Measurements from ENCODE around the gene PTOV1.
"Not testable (repeated sequence)": the region's sequence is repeated elsewhere in the genome, so short reads cannot be mapped to it uniquely, and the experiment has no call there.

Gene PTOV1

GRCh38 chr19:49817964-49818648, 32.9 kb upstream of the PTOV1 start, which contains the start of gene MED25:
Gene MED25 (plus strand): TSS chr19:49818289. CDS start chr19:49818342, 53 bp downstream.
- peak; percentile 64 to 68 for DNase-seq (ENCODE audit: low read depth in 2 of 2)

- no peak for DNase-seq (ENCODE audit: low read depth in 2 of 2)
Measured at GRCh38 chr19:49818649-49819370, 32.1 kb upstream of the PTOV1 start.

GRCh38 chr19:49819452-49820115, 31.4 kb upstream of the PTOV1 start:
- DNase-seq (ENCODE audit: low read depth in 2 of 2) = not testable (repeated sequence)

- DNase-seq (ENCODE audit: low read depth in 2 of 2) = no peak
Measured at GRCh38 chr19:49820125-49820524, 30.8 kb upstream of the PTOV1 start.

- DNase-seq (ENCODE audit: low read depth in 2 of 2) = no peak
Measured at GRCh38 chr19:49823472-49823871, 27.5 kb upstream of the PTOV1 start.

GRCh38 chr19:49824662-49825061, 26.3 kb upstream of the PTOV1 start:
- no peak for DNase-seq (ENCODE audit: low read depth in 2 of 2)

- DNase-seq (ENCODE audit: low read depth in 2 of 2) = no peak
Measured at GRCh38 chr19:49827034-49827433, 23.9 kb upstream of the PTOV1 start.

GRCh38 chr19:49829200-49829599, 21.8 kb upstream of the PTOV1 start:
- DNase-seq (ENCODE audit: low read depth in 2 of 2) = no peak

- no peak for DNase-seq (ENCODE audit: low read depth in 2 of 2)
Measured at GRCh38 chr19:49829721-49830120, 21.2 kb upstream of the PTOV1 start.

GRCh38 chr19:49830766-49831165, 20.2 kb upstream of the PTOV1 start:
- no peak for DNase-seq (ENCODE audit: low read depth in 2 of 2)

GRCh38 chr19:49831592-49831991, 19.4 kb upstream of the PTOV1 start:
- DNase-seq (ENCODE audit: low read depth in 2 of 2) = no peak

GRCh38 chr19:49832556-49832955, 18.4 kb upstream of the PTOV1 start:
- DNase-seq (ENCODE audit: low read depth in 2 of 2) = no peak

- no peak for DNase-seq (ENCODE audit: low read depth in 2 of 2)
Measured at GRCh38 chr19:49833599-49833998, 17.4 kb upstream of the PTOV1 start.

- DNase-seq (ENCODE audit: low read depth in 2 of 2) = no peak
Measured at GRCh38 chr19:49835562-49835961, 15.4 kb upstream of the PTOV1 start.

GRCh38 chr19:49836176-49837008, 14.6 kb upstream of the PTOV1 start:
- no peak for DNase-seq (ENCODE audit: low read depth in 2 of 2)

- no peak for DNase-seq (ENCODE audit: low read depth in 2 of 2)
Measured at GRCh38 chr19:49837009-49837310, 14.0 kb upstream of the PTOV1 start.

- no peak for DNase-seq (ENCODE audit: low read depth in 2 of 2)
Measured at GRCh38 chr19:49837425-49837824, 13.5 kb upstream of the PTOV1 start.

- DNase-seq (ENCODE audit: low read depth in 2 of 2) = no peak
Measured at GRCh38 chr19:49838885-49839588, 11.9 kb upstream of the PTOV1 start.

- DNase-seq (ENCODE audit: low read depth in 2 of 2) = no peak
Measured at GRCh38 chr19:49839713-49840112, 11.2 kb upstream of the PTOV1 start.

- no peak for DNase-seq (ENCODE audit: low read depth in 2 of 2)
Measured at GRCh38 chr19:49840321-49840720, 10.6 kb upstream of the PTOV1 start.

- DNase-seq (ENCODE audit: low read depth in 2 of 2) = no peak
Measured at GRCh38 chr19:49840736-49841249, 10.2 kb upstream of the PTOV1 start.
